H9 (cell line): ENCODE measurements around the gene SCYGR7. TPM values are rescaled to one million over a fixed set of nuclear protein-coding genes. Genes with fewer than 3 reads are reported as not detected.

Experiments
- DNase-seq: peaks from one replicate; pipeline ENCODE4 v3.0.0-alpha.2; 2017
- H2AFZ ChIP-seq: one replicate; pipeline ENCODE4 v1.6.1; 2013; ENCODE audit warnings: mild to moderate bottlenecking, low read length, control low read depth, moderate library complexity
- H2AK5ac ChIP-seq: 2 replicates; pipeline ENCODE4 v1.6.1; 2013; ENCODE audit warnings: low read length, control low read depth, mixed read lengths; ENCODE audit not compliant: insufficient read length
- H2BK120ac ChIP-seq: one replicate; pipeline ENCODE4 v1.6.1; 2013; ENCODE audit warnings: low read depth, mild to moderate bottlenecking, low read length, control low read depth, inconsistent platforms; ENCODE audit not compliant: poor library complexity, severe bottlenecking
- H2BK12ac ChIP-seq: 2 replicates; pipeline ENCODE4 v1.6.1; 2013; ENCODE audit warnings: low read length, control low read depth, mixed read lengths, low read depth; ENCODE audit not compliant: insufficient read length
- H2BK15ac ChIP-seq: 2 replicates; pipeline ENCODE4 v1.6.1; 2013; ENCODE audit warnings: low read depth, low read length, control low read depth
- H2BK20ac ChIP-seq: one replicate; pipeline ENCODE4 v1.6.1; 2013; ENCODE audit warnings: low read depth, mild to moderate bottlenecking, low read length, control low read depth, inconsistent platforms; ENCODE audit not compliant: poor library complexity, severe bottlenecking
- H2BK5ac ChIP-seq: 2 replicates; pipeline ENCODE4 v1.6.1; 2013; ENCODE audit warnings: low read length, control low read depth, mixed read lengths; ENCODE audit not compliant: insufficient read length
- H3K14ac ChIP-seq: 2 replicates; pipeline ENCODE4 v1.6.1; 2013; ENCODE audit warnings: low read length, control low read depth; ENCODE audit not compliant: insufficient read depth
- H3K18ac ChIP-seq: 2 replicates; pipeline ENCODE4 v1.6.1; 2013; ENCODE audit warnings: low read depth, mild to moderate bottlenecking, mixed read lengths, low read length, control low read depth; ENCODE audit not compliant: insufficient read length
- H3K23ac ChIP-seq: 2 replicates; pipeline ENCODE4 v1.6.1; 2013; ENCODE audit warnings: low read length, control low read depth, mixed read lengths, low read depth; ENCODE audit not compliant: insufficient read length
- H3K23me2 ChIP-seq: 2 replicates; pipeline ENCODE4 v1.6.1; 2013; ENCODE audit warnings: low read depth, mild to moderate bottlenecking, mixed read lengths, low read length, control low read depth; ENCODE audit not compliant: insufficient read length, poor library complexity, severe bottlenecking
- H3K27ac ChIP-seq: 2 replicates; pipeline ENCODE4 v1.5.1; 2013; ENCODE audit warnings: low read length, control low read depth, mixed read lengths, low read depth; ENCODE audit not compliant: insufficient read length
- H3K27me3 ChIP-seq: 2 replicates; pipeline ENCODE4 v1.6.1; 2013; ENCODE audit warnings: low read length, control low read depth, inconsistent platforms; ENCODE audit not compliant: insufficient read depth
- H3K4ac ChIP-seq: 2 replicates; pipeline ENCODE4 v1.6.1; 2013; ENCODE audit warnings: low read depth, mild to moderate bottlenecking, control low read depth, inconsistent platforms, low read length, moderate library complexity
- H3K4me1 ChIP-seq: 2 replicates; pipeline ENCODE4 v1.6.1; 2013; ENCODE audit warnings: low read length, control low read depth, inconsistent platforms; ENCODE audit not compliant: insufficient read depth
- H3K4me2 ChIP-seq: 2 replicates; pipeline ENCODE4 v1.6.1; 2013; ENCODE audit warnings: low read length, control low read depth, mixed read lengths; ENCODE audit not compliant: insufficient read length, insufficient read depth
- H3K56ac ChIP-seq: 2 replicates; pipeline ENCODE4 v1.6.1; 2013; ENCODE audit warnings: low read depth, mild to moderate bottlenecking, mixed read lengths, low read length, control low read depth; ENCODE audit not compliant: insufficient read length
- H3K79me1 ChIP-seq: 2 replicates; pipeline ENCODE4 v1.6.1; 2013; ENCODE audit warnings: low read depth, mild to moderate bottlenecking, moderate library complexity, low read length, control low read depth, inconsistent platforms; ENCODE audit not compliant: insufficient read depth, poor library complexity, severe bottlenecking
- H3K79me2 ChIP-seq: 2 replicates; pipeline ENCODE4 v1.6.1; 2013; ENCODE audit warnings: low read length, control low read depth, inconsistent platforms; ENCODE audit not compliant: insufficient read depth
- H3K9ac ChIP-seq: 2 replicates; pipeline ENCODE4 v1.6.1; 2013; ENCODE audit warnings: low read length, control low read depth, mixed read lengths; ENCODE audit not compliant: insufficient read length; ENCODE audit errors: extremely low read depth
- H3K9me3 ChIP-seq: one replicate; pipeline ENCODE4 v1.6.1; 2013; ENCODE audit warnings: low read depth, low read length, inconsistent platforms; ENCODE audit not compliant: control insufficient read depth
- H3T11ph ChIP-seq: one replicate; pipeline ENCODE4 v1.6.1; 2013; ENCODE audit warnings: mild to moderate bottlenecking, low read length, control low read depth, inconsistent platforms
- H4K20me1 ChIP-seq: one replicate; pipeline ENCODE4 v1.6.1; 2013; ENCODE audit not compliant: control insufficient read depth, insufficient read length, insufficient read depth
- H4K5ac ChIP-seq: 2 replicates; pipeline ENCODE4 v1.6.1; 2013; ENCODE audit warnings: low read depth, mild to moderate bottlenecking, mixed read lengths, low read length, control low read depth; ENCODE audit not compliant: insufficient read length
- H4K8ac ChIP-seq: replicated peaks from 2 replicates; pipeline ENCODE4 v1.6.1; 2013; ENCODE audit warnings: low read length, control low read depth, mixed read lengths, low read depth; ENCODE audit not compliant: insufficient read length
- H4K91ac ChIP-seq: 2 replicates; pipeline ENCODE4 v1.6.1; 2013; ENCODE audit warnings: low read depth, mild to moderate bottlenecking, moderate library complexity, mixed read lengths, low read length, control low read depth; ENCODE audit not compliant: insufficient read length
- H3K27ac Mint-ChIP-seq, 3 experiments: 2 replicates in 2 of 3; 3 replicates in 1 of 3; pipeline ENCODE4 v1.8.0; 2020 to 2021; ENCODE audit warnings: mixed read lengths in 3 of 3, mild to moderate bottlenecking in 1 of 3, moderate library complexity in 1 of 3
- H3K27me3 Mint-ChIP-seq: 2 replicates; pipeline ENCODE4 v1.8.0; 2021; ENCODE audit warnings: low read depth, mild to moderate bottlenecking, moderate library complexity, mixed read lengths
- H3K36me3 Mint-ChIP-seq, 3 experiments: 2 replicates in 2 of 3; 3 replicates in 1 of 3; pipeline ENCODE4 v1.8.0; 2020 to 2021; ENCODE audit warnings: low read depth in 3 of 3, mixed read lengths in 3 of 3; ENCODE audit not compliant: insufficient read depth in 1 of 3
- H3K4me1 Mint-ChIP-seq, 2 experiments: 2 replicates each; pipeline ENCODE4 v1.8.0; 2020; ENCODE audit warnings: mixed read lengths in 2 of 2
- H3K4me3 Mint-ChIP-seq, 2 experiments: 2 replicates in 1 of 2; 3 replicates in 1 of 2; pipeline ENCODE4 v1.8.0; 2020 to 2021; ENCODE audit warnings: mild to moderate bottlenecking in 2 of 2, mixed read lengths in 2 of 2, moderate library complexity in 1 of 2
- H3K9me3 Mint-ChIP-seq, 2 experiments: 2 replicates in 1 of 2; 3 replicates in 1 of 2; pipeline ENCODE4 v1.8.0; 2020; ENCODE audit warnings: mild to moderate bottlenecking in 2 of 2, mixed read lengths in 2 of 2, moderate library complexity in 1 of 2
- CTCF ChIP-seq: fragments of 200-600 bp; sonication (generic); conservative IDR thresholded peaks from 3 replicates; pipeline ENCODE4 v1.8.0; 2021; ENCODE audit warnings: antibody characterized with exemption, mild to moderate bottlenecking
- WGBS: extraction: QIAGEN DNeasy Blood & Tissue Kit; methylation state at CpG from one replicate; pipeline ENCODE4 v1.1.7; 2013; ENCODE audit warnings: missing lambda C conversion rate, low lambda C conversion rate, mixed read lengths; ENCODE audit not compliant: insufficient read length; ENCODE audit errors: extremely low coverage; 5-methylcytosine and 5-hydroxymethylcytosine counted together
- total RNA-seq: library from RNA; stranded (reverse); gene quantifications from 2 replicates; pipeline ENCODE4 v1.2.1, GENCODE V29; 2021

Gene SCYGR7
- total RNA-seq, 1 experiment from 2014 or later = not detected

- no peak overlapping the region for H3K4ac ChIP-seq
- H2BK15ac ChIP-seq = no peak overlapping the region
- Mint-ChIP-seq H3K4me3 (no peak overlapping the region), H3K36me3 (no peaks in the 10 kb centered on the region; a peak in 1 of 7 replicates), H3K27me3 (no peaks in the 10 kb centered on the region), H3K4me1 (peaks cover 12 to 14% of the 10 kb centered on the region in 2 experiments), H3K27ac (no peak overlapping the region), H3K9me3 (no peaks in the 10 kb centered on the region)
- H4K8ac ChIP-seq = no peak overlapping the region
- no peak overlapping the region for H4K5ac ChIP-seq
- H2BK12ac ChIP-seq = no peak overlapping the region
- no peak overlapping the region for H3K56ac ChIP-seq
- H2AFZ ChIP-seq = no peak overlapping the region
- no peaks in the 10 kb centered on the region for H3K23me2 ChIP-seq
- no peaks in the 10 kb centered on the region for H3K27me3 ChIP-seq
- H3K9ac ChIP-seq = no peak overlapping the region
- H3K14ac ChIP-seq = no peak overlapping the region; the same call in 1 of the 2 replicates
- no peak overlapping the region for H3K4me2 ChIP-seq
- no peak overlapping the region for H3K27ac ChIP-seq
- no peaks in the 10 kb centered on the region for H3K79me1 ChIP-seq
- H3K9me3 ChIP-seq = no peaks in the 10 kb centered on the region
- H3T11ph ChIP-seq = no peak overlapping the region
- H2BK20ac ChIP-seq = no peak overlapping the region
- no peak for DNase-seq
- H4K91ac ChIP-seq = no peak overlapping the region
- H2BK120ac ChIP-seq = no peak overlapping the region
- H2AK5ac ChIP-seq = no peak overlapping the region
- H3K4me1 ChIP-seq = no peaks in the 10 kb centered on the region
- H3K79me2 ChIP-seq = no peaks in the 10 kb centered on the region
- no peak overlapping the region for H2BK5ac ChIP-seq
- no peak overlapping the region for H3K23ac ChIP-seq
- TF ChIP-seq CTCF = no peak
- H3K18ac ChIP-seq = no peak overlapping the region
- H4K20me1 ChIP-seq = no peaks in the 10 kb centered on the region
- no CpG with 5 or more reads among the region's 22 CpGs for WGBS
Observed at GRCh38 chr2:227767830-227768229, 39.7 kb downstream of the SCYGR7 start.
